Endothelial cell of umbilical vein (primary cell): ENCODE data around the gene SPACA6.

ENCODE experiments used
- EZH2 ChIP-seq: IDR thresholded peaks from 2 replicates; pipeline ENCODE4 v1.6.1; 2012; ENCODE audit warnings: borderline replicate concordance, low read depth, mild to moderate bottlenecking, moderate library complexity, low read length, inconsistent platforms; ENCODE audit not compliant: severe bottlenecking
- FOS ChIP-seq: IDR thresholded peaks from 2 replicates; pipeline ENCODE4 v1.6.1; 2011; ENCODE audit warnings: mild to moderate bottlenecking, low read length, moderate library complexity, borderline replicate concordance; ENCODE audit not compliant: insufficient read depth
- JUN ChIP-seq: IDR thresholded peaks from 2 replicates; pipeline ENCODE4 v1.6.1; 2011; ENCODE audit warnings: borderline replicate concordance, low read depth; ENCODE audit not compliant: insufficient read length, insufficient read depth
- MAX ChIP-seq: IDR thresholded peaks from 2 replicates; pipeline ENCODE4 v1.6.1; 2011; ENCODE audit not compliant: insufficient read depth, insufficient read length
- MYC ChIP-seq: IDR thresholded peaks from one replicate; pipeline ENCODE4 v1.6.1; 2011; ENCODE audit warnings: mild to moderate bottlenecking, low read depth, low read length
- POLR2A ChIP-seq: IDR thresholded peaks from 2 replicates; pipeline ENCODE4 v1.6.1; 2012; ENCODE audit warnings: low read depth, mild to moderate bottlenecking, control low read depth, low read length
- POLR2AphosphoS5 ChIP-seq: IDR thresholded peaks from 2 replicates; pipeline ENCODE4 v1.6.1; 2012; ENCODE audit warnings: low read depth, mild to moderate bottlenecking, control low read depth, low read length, moderate library complexity; ENCODE audit not compliant: insufficient read depth
- TF ChIP-seq, protein P1 (sequence below), 2 donors: IDR thresholded peaks; 1 replicate in 1 of 2; 2 replicates in 1 of 2; pipeline ENCODE4 v1.5.1; 2011; ENCODE audit warnings: low read length in 2 of 2, mild to moderate bottlenecking in 2 of 2, moderate library complexity in 2 of 2, control low read depth in 1 of 2, inconsistent platforms in 1 of 2, low read depth in 1 of 2; ENCODE audit not compliant: insufficient read depth in 1 of 2; ENCODE audit errors: extremely low read depth in 1 of 2

DNA sequence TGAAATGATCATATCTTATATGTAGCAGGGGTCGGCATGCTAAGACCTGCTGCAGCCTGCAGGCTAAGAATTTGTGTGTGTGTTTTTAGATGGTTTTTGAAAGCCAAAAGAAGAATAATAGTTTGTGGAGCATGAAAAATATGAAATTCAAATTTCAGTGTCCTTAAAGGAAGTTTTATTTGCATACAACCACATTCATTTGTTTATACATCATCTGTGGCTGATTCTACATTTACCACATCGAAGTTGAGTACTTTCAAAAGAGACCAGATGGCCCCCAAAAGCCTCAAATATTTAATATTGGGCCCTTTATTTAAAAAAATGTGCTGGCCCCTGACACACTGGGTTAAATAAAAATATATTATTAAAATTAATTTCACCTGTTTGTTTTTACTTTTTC lies 29.4 kb downstream of the SPACA6 start:
- TF ChIP-seq, protein P1, sequence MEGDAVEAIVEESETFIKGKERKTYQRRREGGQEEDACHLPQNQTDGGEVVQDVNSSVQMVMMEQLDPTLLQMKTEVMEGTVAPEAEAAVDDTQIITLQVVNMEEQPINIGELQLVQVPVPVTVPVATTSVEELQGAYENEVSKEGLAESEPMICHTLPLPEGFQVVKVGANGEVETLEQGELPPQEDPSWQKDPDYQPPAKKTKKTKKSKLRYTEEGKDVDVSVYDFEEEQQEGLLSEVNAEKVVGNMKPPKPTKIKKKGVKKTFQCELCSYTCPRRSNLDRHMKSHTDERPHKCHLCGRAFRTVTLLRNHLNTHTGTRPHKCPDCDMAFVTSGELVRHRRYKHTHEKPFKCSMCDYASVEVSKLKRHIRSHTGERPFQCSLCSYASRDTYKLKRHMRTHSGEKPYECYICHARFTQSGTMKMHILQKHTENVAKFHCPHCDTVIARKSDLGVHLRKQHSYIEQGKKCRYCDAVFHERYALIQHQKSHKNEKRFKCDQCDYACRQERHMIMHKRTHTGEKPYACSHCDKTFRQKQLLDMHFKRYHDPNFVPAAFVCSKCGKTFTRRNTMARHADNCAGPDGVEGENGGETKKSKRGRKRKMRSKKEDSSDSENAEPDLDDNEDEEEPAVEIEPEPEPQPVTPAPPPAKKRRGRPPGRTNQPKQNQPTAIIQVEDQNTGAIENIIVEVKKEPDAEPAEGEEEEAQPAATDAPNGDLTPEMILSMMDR (IDR thresholded peaks at IDR 0.05; ENCODE audit: extremely low read depth in 1 of 2, insufficient read depth in 1 of 2, low read depth in 1 of 2, low read length in 2 of 2), result no peak
- TF ChIP-seq POLR2AphosphoS5 (no peak), POLR2A (no peak), EZH2 (no peak), JUN (no peak), MAX (no peak), MYC (no peak), FOS (no peak)
